K562 (cell line): ENCODE measurements around the gene MBD1. TPM values are rescaled to one million over a fixed set of nuclear protein-coding genes. Genes with fewer than 3 reads are reported as not detected.

Experiments
- ATAC-seq: fragments of 200-7000 bp; cut with Tn5 transposase; 3 replicates; pipeline ENCODE4 v1.9.1; 2020; ENCODE audit warnings: moderate library complexity
- BruUV-seq: library from RNA; stranded (reverse); fragments of 400-500 nt; replicated peaks from 2 replicates; lab custom pipeline; 2021; lab: Mats Ljungman, UMichigan
- CTCF ChIA-PET: fragments of 300-600 bp; formaldehyde crosslinking; extraction: SDS; loops from one replicate; lab custom pipeline; 2021; ENCODE audit warnings: low intra/inter-chr PET ratio; lab: Yijun Ruan, JAX
- POLR2A ChIA-PET: fragments of 300-600, 350-650 bp; sonication (Branson Sonifier 250); formaldehyde crosslinking; extraction: SDS; loops from one replicate; lab custom pipeline; 2021; ENCODE audit warnings: antibody characterized with exemption, inconsistent platforms; lab: Yijun Ruan, JAX
- DNase-seq, 4 experiments: peaks; one replicate each; pipeline versions ENCODE4 v3.0.0 to v3.0.0-alpha.2; 2011 to 2018; ENCODE audit warnings: low spot score in 3 of 4, mixed read lengths in 3 of 4; ENCODE audit errors: extremely low read depth in 1 of 4
- FAIRE-seq: peaks from 2 replicates; lab custom pipeline; 2011; peaks lifted over from hg19 to GRCh38; lab: Jason Lieb, UNC
- H2AFZ ChIP-seq: 2 replicates; pipeline ENCODE4 v1.6.0; 2011; ENCODE audit warnings: low read depth, low read length, control low read depth, inconsistent platforms
- H3K27ac ChIP-seq: fragments of 200-600 bp; 3 replicates; pipeline ENCODE4 v1.8.0; 2011; ENCODE audit warnings: low read depth, mild to moderate bottlenecking, control low read depth, inconsistent platforms, low read length, moderate library complexity, mixed read lengths; ENCODE audit errors: extremely low read depth
- H3K27me3 ChIP-seq, 2 experiments: fragments of 300-600 bp in 1 of 2; 2 replicates in 1 of 2; 3 replicates in 1 of 2; pipeline versions ENCODE4 v1.6.0 to v1.8.0; 2011; ENCODE audit warnings: inconsistent platforms in 2 of 2, low read length in 2 of 2, mild to moderate bottlenecking in 1 of 2, mixed read lengths in 1 of 2, moderate library complexity in 1 of 2; ENCODE audit not compliant: control insufficient read depth in 2 of 2, insufficient read depth in 2 of 2
- H3K36me3 ChIP-seq: fragments of 300-600 bp; 3 replicates; pipeline ENCODE4 v1.8.0; 2011; ENCODE audit warnings: mild to moderate bottlenecking, low read length, inconsistent platforms; ENCODE audit not compliant: control insufficient read depth, insufficient read depth
- H3K4me1 ChIP-seq, 2 experiments: fragments of 200-600 bp in 1 of 2; replicated peaks in 1 of 2; 2 replicates in 1 of 2; 3 replicates in 1 of 2; pipeline versions ENCODE4 v1.5.1 to v1.8.0; 2011; ENCODE audit warnings: inconsistent platforms in 2 of 2, low read length in 2 of 2, mild to moderate bottlenecking in 1 of 2, mixed read lengths in 1 of 2, moderate library complexity in 1 of 2; ENCODE audit not compliant: control insufficient read depth in 2 of 2, insufficient read depth in 2 of 2
- H3K4me2 ChIP-seq: 2 replicates; pipeline ENCODE4 v1.6.1; 2011; ENCODE audit warnings: low read length, control low read depth, inconsistent platforms, mixed read lengths; ENCODE audit not compliant: insufficient read depth
- H3K4me3 ChIP-seq: fragments of 200-600 bp; sonication (generic), shearing (Covaris generic); 2 replicates; pipeline ENCODE4 v1.5.1; 2016; ENCODE audit warnings: control low read depth, inconsistent platforms
- H3K79me2 ChIP-seq: fragments of 200-600 bp; 3 replicates; pipeline ENCODE4 v1.8.0; 2011; ENCODE audit warnings: low read length, inconsistent platforms; ENCODE audit not compliant: control insufficient read depth, insufficient read depth
- H3K9ac ChIP-seq, 2 experiments: 2 replicates each; pipeline versions ENCODE4 v1.6.0 to v1.6.1; 2011; ENCODE audit warnings: low read depth in 2 of 2, low read length in 2 of 2, control low read depth in 1 of 2, inconsistent platforms in 1 of 2, mild to moderate bottlenecking in 1 of 2, mixed read lengths in 1 of 2; ENCODE audit not compliant: insufficient read depth in 1 of 2
- H3K9me1 ChIP-seq: one replicate; pipeline ENCODE4 v1.6.0; 2011; ENCODE audit warnings: inconsistent platforms, mild to moderate bottlenecking, low read length, moderate library complexity; ENCODE audit not compliant: control insufficient read depth, insufficient read depth
- H3K9me3 ChIP-seq: replicated peaks from 2 replicates; pipeline ENCODE4 v1.5.1; 2011; ENCODE audit warnings: low read depth, low read length, inconsistent platforms; ENCODE audit not compliant: control insufficient read depth, insufficient read depth
- H4K20me1 ChIP-seq: replicated peaks from 2 replicates; pipeline ENCODE4 v1.6.1; 2011; ENCODE audit warnings: low read length, inconsistent platforms, mixed read lengths; ENCODE audit not compliant: control insufficient read depth, insufficient read depth
- POLR2G ChIP-seq: fragments of 200-400 bp; formaldehyde crosslinking; IDR thresholded peaks from 2 replicates; pipeline ENCODE4 v1.6.1; 2017; ENCODE audit warnings: low read depth, mild to moderate bottlenecking, antibody characterized with exemption, low read length, moderate library complexity
- RBFOX2 ChIP-seq: fragments of 200-400 bp; formaldehyde crosslinking; IDR thresholded peaks from 2 replicates; pipeline ENCODE4 v1.6.1; 2017; ENCODE audit warnings: low read depth, mild to moderate bottlenecking, low read length, moderate library complexity
- RBM34 ChIP-seq: fragments of 200-400 bp; formaldehyde crosslinking; IDR thresholded peaks from 2 replicates; pipeline ENCODE4 v1.6.1; 2018; ENCODE audit warnings: low read length, borderline replicate concordance; ENCODE audit not compliant: insufficient read depth
- ZFX ChIP-seq: sonication (generic); formaldehyde crosslinking; IDR thresholded peaks from 2 replicates; pipeline ENCODE4 v1.8.0; 2022; ENCODE audit warnings: mild to moderate bottlenecking, missing genetic modification reagents, moderate library complexity
- WGBS: fragments of 100-300 bp; shearing (Covaris generic); methylation state at CpG from one replicate; pipeline ENCODE4 v1.1.6; 2016; ENCODE audit warnings: low coverage, mixed read lengths; ENCODE audit not compliant: insufficient coverage; ENCODE audit errors: missing lambda C conversion rate; 5-methylcytosine and 5-hydroxymethylcytosine counted together
- in situ Hi-C: fragments of 300-500 bp; cut with MboI; formaldehyde crosslinking; loops from 4 replicates; pipeline ENCODE4 v1.15.0; 2018; ENCODE audit warnings: inconsistent platforms, mixed read lengths
- intact Hi-C: fragments of 100-400 bp; cut with micrococcal nuclease; formaldehyde crosslinking; loops from 2 replicates; pipeline ENCODE4 v1.14.2; 2022
- polyA plus RNA-seq, 8 experiments: library from polyadenylated mRNA; depleted of rRNA in 4 of 8; stranded (reverse) in 5 of 8; unstranded in 3 of 8; fragments of >200 nt; fragmentation: Nextera tagmentation in 2 of 8; fragmentation: Illumina TruSeq in 1 of 8; extraction: Ambion mirVana in 2 of 8; extraction: Trizol in 1 of 8; gene quantifications; 2 replicates each; pipeline versions ENCODE4 v1.2.1 to v1.2.3, GENCODE V29; 2011 to 2014; ENCODE audit warnings: inconsistent platforms in 1 of 8, missing spikeins in 1 of 8
- total RNA-seq, 7 experiments: library from RNA; depleted of rRNA in 6 of 7; stranded (reverse); fragments of >200 nt in 6 of 7; fragmentation: Illumina TruSeq in 2 of 7; extraction: Trizol in 2 of 7; gene quantifications; 2 replicates each; pipeline versions ENCODE4 v1.2.1 to v1.2.3, GENCODE V29; 2011 to 2021; ENCODE audit warnings: low replicate concordance in 1 of 7

MBD1 gene
- total and polyA plus RNA-seq, 9 of the 15 experiments (the other 6 are each of a cell fraction or from before 2014, with no cell fraction given): 3.0 to 59.7 (median 31.7) TPM

GRCh38 chr18:50275503-50276036, 5.8 kb downstream of the MBD1 start:
- H2AFZ ChIP-seq: no peak overlapping the region
- no peak for ATAC-seq
- H3K36me3 ChIP-seq: peaks cover 92% of the 10 kb centered on the region; the same call in 2 of the 3 replicates
- no peak overlapping the region for H3K4me2 ChIP-seq
- BruUV-seq: no TSS peak
- H3K79me2 ChIP-seq: peaks cover 25% of the 10 kb centered on the region
- TF ChIP-seq RBM34: no peak
- TF ChIP-seq RBFOX2: peak; percentile 30; the same call in 1 of the 2 replicates
- H3K27ac ChIP-seq: no peak overlapping the region
- in situ Hi-C loops: no loop called here
- no peak overlapping the region for H3K4me3 ChIP-seq
- CTCF ChIA-PET: no interaction called here
- H3K9me1 ChIP-seq: no peaks in the 10 kb centered on the region
- H3K27me3 ChIP-seq: no peaks in the 10 kb centered on the region
- H3K4me1 ChIP-seq: peaks cover 4 to 7% of the 10 kb centered on the region in 2 experiments; a peak in 3 of 5 replicates
- no peak overlapping the region for H3K9ac ChIP-seq
- WGBS: 100% methylated on average over 9 of the region's 19 CpGs
- H3K9me3 ChIP-seq: 0 out of 2 replicates have a peak, but pooled peaks cover 2% of the 10 kb centered on the region
- POLR2A ChIA-PET: no interaction called here
- H4K20me1 ChIP-seq: no peaks in the 10 kb centered on the region
- no peak for FAIRE-seq
- intact Hi-C loops: no loop called here
- no peak for DNase-seq

GRCh38 chr18:50274941-50275340, 6.4 kb downstream of the MBD1 start:
- DNase-seq (no peak), FAIRE-seq (no peak)
- no peak overlapping the region for H3K4me2 ChIP-seq
- no peak overlapping the region for H3K4me3 ChIP-seq
- intact Hi-C loops: no loop called here
- 0 out of 2 replicates have a peak, but pooled peaks cover 2% of the 10 kb centered on the region for H3K9me3 ChIP-seq
- ChIA-PET CTCF (no interaction called here), POLR2A (no interaction called here)
- no peaks in the 10 kb centered on the region for H3K27me3 ChIP-seq
- H3K4me1 ChIP-seq: peaks cover 3 to 5% of the 10 kb centered on the region in 2 experiments; a peak in 3 of 5 replicates
- no TSS peak for BruUV-seq
- H2AFZ ChIP-seq: no peak overlapping the region
- TF ChIP-seq ZFX (CRISPR knock-in tag) (no peak), POLR2G (0 out of 2 replicates have a peak, but pooled peaks have one; percentile 4)
- TF ChIP-seq, all 486 proteins: peak for 1
- no peak overlapping the region for H3K27ac ChIP-seq
- WGBS: 92% methylated on average over 2 of the region's 10 CpGs
- no peak overlapping the region for H3K9ac ChIP-seq
- H3K79me2 ChIP-seq: peaks cover 19% of the 10 kb centered on the region
- no peak for ATAC-seq
- no peaks in the 10 kb centered on the region for H4K20me1 ChIP-seq
- in situ Hi-C loops: no loop called here
- H3K36me3 ChIP-seq: peaks cover 96% of the 10 kb centered on the region
- no peaks in the 10 kb centered on the region for H3K9me1 ChIP-seq
